Chondrocyte (in vitro differentiated cells): Measurements from ENCODE around the gene CD46. TPM values are rescaled to one million over a fixed set of nuclear protein-coding genes. Genes with fewer than 3 reads are reported as not detected.

Source experiments
- DNase-seq: peaks from one replicate; pipeline ENCODE4 v3.0.0; 2021; ENCODE audit warnings: mixed read lengths, low spot score
- H3K27ac Mint-ChIP-seq: one replicate; pipeline ENCODE4 v1.8.0; 2021; ENCODE audit warnings: mild to moderate bottlenecking, moderate library complexity, mixed read lengths; ENCODE audit not compliant: unreplicated experiment
- H3K27me3 Mint-ChIP-seq: 2 replicates; pipeline ENCODE4 v1.8.0; 2021; ENCODE audit warnings: low read depth, mixed read lengths
- H3K36me3 Mint-ChIP-seq: 2 replicates; pipeline ENCODE4 v1.8.0; 2021; ENCODE audit warnings: low read depth, mixed read lengths
- H3K4me1 Mint-ChIP-seq: 2 replicates; pipeline ENCODE4 v1.8.0; 2021; ENCODE audit warnings: low read depth, mild to moderate bottlenecking, mixed read lengths
- H3K4me3 Mint-ChIP-seq: one replicate; pipeline ENCODE4 v1.8.0; 2021; ENCODE audit warnings: mild to moderate bottlenecking, moderate library complexity, mixed read lengths; ENCODE audit not compliant: unreplicated experiment
- H3K9me3 Mint-ChIP-seq: 2 replicates; pipeline ENCODE4 v1.8.0; 2021; ENCODE audit warnings: low read depth, mixed read lengths
- total RNA-seq: library from RNA; stranded (reverse); gene quantifications from 3 replicates; pipeline ENCODE4 v1.2.1, GENCODE V29; 2021
- TF ChIP-seq, protein P1 (sequence below): fragments of 200-600 bp; sonication (generic); IDR thresholded peaks from 2 replicates; pipeline ENCODE4 v1.5.0; 2021; ENCODE audit warnings: antibody characterized with exemption, mild to moderate bottlenecking, moderate library complexity

CD46 gene
- total RNA-seq, 1 donor from 2014 or later = 96.4 TPM

DNA sequence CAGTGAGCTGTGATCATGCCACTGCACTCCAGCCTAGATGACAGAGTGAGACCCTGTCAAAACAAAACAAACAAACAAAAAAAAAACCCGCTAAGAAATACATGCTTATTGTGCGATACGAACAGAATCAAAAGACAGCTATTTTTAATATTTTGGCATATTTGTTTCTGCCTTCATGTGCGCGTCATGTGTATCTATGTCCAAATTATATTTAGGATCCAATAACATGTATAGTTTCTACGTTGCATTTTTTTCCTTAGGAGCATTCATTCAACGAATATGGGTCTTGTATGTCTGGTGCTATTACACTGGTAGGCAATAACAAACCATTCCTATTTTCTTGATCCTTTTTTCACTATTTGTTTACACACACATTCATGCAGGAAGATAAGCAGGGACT is 1.8 kb downstream of the CD46 start:
- no peak for DNase-seq
- Mint-ChIP-seq H3K36me3 (peaks cover 2% of the 10 kb centered on the region), H3K27ac (no peak overlapping the region), H3K4me3 (peak overlapping the region; percentile 16), H3K27me3 (no peaks in the 10 kb centered on the region), H3K4me1 (peaks cover 41% of the 10 kb centered on the region), H3K9me3 (no peaks in the 10 kb centered on the region)
- TF ChIP-seq, protein P1, sequence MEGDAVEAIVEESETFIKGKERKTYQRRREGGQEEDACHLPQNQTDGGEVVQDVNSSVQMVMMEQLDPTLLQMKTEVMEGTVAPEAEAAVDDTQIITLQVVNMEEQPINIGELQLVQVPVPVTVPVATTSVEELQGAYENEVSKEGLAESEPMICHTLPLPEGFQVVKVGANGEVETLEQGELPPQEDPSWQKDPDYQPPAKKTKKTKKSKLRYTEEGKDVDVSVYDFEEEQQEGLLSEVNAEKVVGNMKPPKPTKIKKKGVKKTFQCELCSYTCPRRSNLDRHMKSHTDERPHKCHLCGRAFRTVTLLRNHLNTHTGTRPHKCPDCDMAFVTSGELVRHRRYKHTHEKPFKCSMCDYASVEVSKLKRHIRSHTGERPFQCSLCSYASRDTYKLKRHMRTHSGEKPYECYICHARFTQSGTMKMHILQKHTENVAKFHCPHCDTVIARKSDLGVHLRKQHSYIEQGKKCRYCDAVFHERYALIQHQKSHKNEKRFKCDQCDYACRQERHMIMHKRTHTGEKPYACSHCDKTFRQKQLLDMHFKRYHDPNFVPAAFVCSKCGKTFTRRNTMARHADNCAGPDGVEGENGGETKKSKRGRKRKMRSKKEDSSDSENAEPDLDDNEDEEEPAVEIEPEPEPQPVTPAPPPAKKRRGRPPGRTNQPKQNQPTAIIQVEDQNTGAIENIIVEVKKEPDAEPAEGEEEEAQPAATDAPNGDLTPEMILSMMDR = no peak

GRCh38 chr1:207754011-207754410 is 2.2 kb downstream of the CD46 start:
- Mint-ChIP-seq H3K27me3 (no peaks in the 10 kb centered on the region), H3K9me3 (no peaks in the 10 kb centered on the region), H3K36me3 (peaks cover 2% of the 10 kb centered on the region), H3K4me1 (peaks cover 41% of the 10 kb centered on the region), H3K27ac (no peak overlapping the region), H3K4me3 (no peak overlapping the region)
- TF ChIP-seq, protein P1 = no peak
- no peak for DNase-seq

- Mint-ChIP-seq H3K4me1 (peaks cover 41% of the 10 kb centered on the region), H3K9me3 (no peaks in the 10 kb centered on the region), H3K27ac (no peak overlapping the region), H3K36me3 (peaks cover 5% of the 10 kb centered on the region), H3K4me3 (no peak overlapping the region), H3K27me3 (no peaks in the 10 kb centered on the region)
- no peak for DNase-seq
- TF ChIP-seq, protein P1 = no peak
Measured at GRCh38 chr1:207754974-207755700, 3.3 kb downstream of the CD46 start.

DNA sequence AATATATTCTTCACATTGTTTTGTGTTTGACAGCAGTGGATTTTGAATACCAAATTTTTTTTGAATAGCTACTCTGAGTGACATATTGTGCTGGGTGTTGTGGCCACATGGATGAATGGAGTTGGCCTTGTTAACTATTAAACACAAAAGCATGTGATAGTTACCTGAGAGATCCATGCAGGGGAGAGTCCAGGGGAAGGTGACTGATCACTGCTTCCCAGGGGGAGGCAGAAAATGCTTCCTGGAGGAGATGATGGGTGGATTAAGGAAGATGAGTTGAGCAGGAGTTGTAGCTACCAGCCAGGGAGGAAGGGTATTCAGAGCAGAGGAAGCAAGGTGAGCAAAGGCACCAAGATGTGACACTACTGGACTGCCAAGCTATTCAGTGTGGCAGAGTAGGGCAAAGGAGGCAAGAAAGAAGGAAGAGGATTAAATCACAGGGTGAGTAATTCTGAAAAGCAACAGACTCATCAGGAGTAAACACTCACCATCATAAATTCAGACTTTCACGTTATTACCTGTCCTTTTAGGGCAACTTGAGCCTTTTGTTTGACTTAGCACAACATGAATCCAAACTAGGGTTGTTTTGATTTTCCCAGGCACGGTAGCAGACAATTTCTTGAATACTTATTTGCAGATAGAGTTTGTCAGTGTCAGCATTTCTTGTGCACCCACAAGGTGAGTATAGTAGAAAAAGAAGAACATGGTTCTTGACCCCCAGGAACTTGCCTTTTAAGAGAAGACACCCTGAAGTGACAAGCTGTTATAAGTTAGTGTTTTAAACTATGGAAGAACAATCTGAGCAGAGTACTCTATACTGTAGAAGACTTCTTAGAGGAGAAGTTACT is 4.2 kb downstream of the CD46 start:
- Mint-ChIP-seq H3K27ac (no peak overlapping the region), H3K9me3 (no peaks in the 10 kb centered on the region), H3K4me1 (peaks cover 35% of the 10 kb centered on the region), H3K27me3 (no peaks in the 10 kb centered on the region), H3K4me3 (no peak overlapping the region), H3K36me3 (peaks cover 7% of the 10 kb centered on the region)
- no peak for DNase-seq
- TF ChIP-seq, protein P1 = no peak

GRCh38 chr1:207762622-207763021 is 10.8 kb downstream of the CD46 start:
- H3K4me1 Mint-ChIP-seq = peaks cover 7% of the 10 kb centered on the region
- H3K27me3 Mint-ChIP-seq = no peaks in the 10 kb centered on the region
- H3K9me3 Mint-ChIP-seq = no peaks in the 10 kb centered on the region
- no peak overlapping the region for H3K27ac Mint-ChIP-seq
- no peak overlapping the region for H3K4me3 Mint-ChIP-seq
- DNase-seq = peak; percentile 86
- H3K36me3 Mint-ChIP-seq = peaks cover 30% of the 10 kb centered on the region
- TF ChIP-seq, protein P1 = no peak
